NCI-H2107 (cell line): ENCODE data around the gene RAB31.
"Not testable (repeated sequence)": the region's sequence is repeated elsewhere in the genome, so short reads cannot be mapped to it uniquely, and the experiment has no call there.

Source experiments
- DNase-seq: peaks from one replicate; lab custom pipeline; 2025; lab: John Stamatoyannopoulos, UW

RAB31 gene

GRCh38 chr18:9708057-9708433 lies at the start of gene RAB31:
TSS of gene RAB31 (plus strand) at chr18:9708301. CDS start at chr18:9708406, 105 bp downstream.
- no peak for DNase-seq

- DNase-seq, result no peak
Observed at GRCh38 chr18:9659499-9660375, 48.4 kb upstream of the RAB31 start.

GRCh38 chr18:9661564-9661963 lies 46.5 kb upstream of the RAB31 start:
- DNase-seq, result no peak

- DNase-seq, result no peak
Observed at GRCh38 chr18:9663377-9663776, 44.7 kb upstream of the RAB31 start.

GRCh38 chr18:9665314-9665713 lies 42.8 kb upstream of the RAB31 start:
- DNase-seq, result no peak

- no peak for DNase-seq
Observed at GRCh38 chr18:9666548-9666947, 41.6 kb upstream of the RAB31 start.

GRCh38 chr18:9669016-9669415 lies 39.1 kb upstream of the RAB31 start:
- DNase-seq, result no peak

- no peak for DNase-seq
Observed at GRCh38 chr18:9671214-9671613, 36.9 kb upstream of the RAB31 start.

GRCh38 chr18:9673296-9674251 lies 34.5 kb upstream of the RAB31 start:
- DNase-seq, result no peak

- not testable (repeated sequence) for DNase-seq
Observed at GRCh38 chr18:9678216-9678615, 29.9 kb upstream of the RAB31 start.

- no peak for DNase-seq
Observed at GRCh38 chr18:9679125-9679524, 29.0 kb upstream of the RAB31 start.

GRCh38 chr18:9681217-9681616 lies 26.9 kb upstream of the RAB31 start:
- DNase-seq, result no peak

GRCh38 chr18:9682572-9682971 lies 25.5 kb upstream of the RAB31 start:
- DNase-seq, result no peak

- DNase-seq, result no peak
Observed at GRCh38 chr18:9683418-9684396, 24.4 kb upstream of the RAB31 start.

GRCh38 chr18:9684881-9685614 lies 23.1 kb upstream of the RAB31 start:
- DNase-seq, result no peak

GRCh38 chr18:9685615-9685890 lies 22.5 kb upstream of the RAB31 start:
- DNase-seq, result no peak

GRCh38 chr18:9688036-9688741 lies 19.9 kb upstream of the RAB31 start:
- no peak for DNase-seq

- no peak for DNase-seq
Observed at GRCh38 chr18:9689253-9689652, 18.8 kb upstream of the RAB31 start.

- no peak for DNase-seq
Observed at GRCh38 chr18:9690418-9691188, 17.5 kb upstream of the RAB31 start.

GRCh38 chr18:9691235-9691634 lies 16.9 kb upstream of the RAB31 start:
- DNase-seq, result no peak
